HS-27A (cell line): Measurements from ENCODE around the gene FOXP1.

ENCODE experiments used
- DNase-seq: peaks from one replicate; pipeline ENCODE4 v3.0.0-alpha.2; 2012; ENCODE audit warnings: low read depth, missing footprints

FOXP1 gene

GRCh38 chr3:71428841-71429596 lies 154.5 kb downstream of the FOXP1 start:
- DNase-seq: no peak

GRCh38 chr3:71425491-71426071 lies 157.9 kb downstream of the FOXP1 start:
- no peak for DNase-seq

GRCh38 chr3:71423151-71423906 lies 160.2 kb downstream of the FOXP1 start:
- no peak for DNase-seq

- no peak for DNase-seq
Measured at GRCh38 chr3:71421820-71422566, 161.5 kb downstream of the FOXP1 start.

GRCh38 chr3:71421475-71421819 lies 162.1 kb downstream of the FOXP1 start:
- DNase-seq: no peak

- DNase-seq: no peak
Measured at GRCh38 chr3:71419369-71419768, 164.2 kb downstream of the FOXP1 start.

- no peak for DNase-seq
Measured at GRCh38 chr3:71417791-71418190, 165.7 kb downstream of the FOXP1 start.

- no peak for DNase-seq
Measured at GRCh38 chr3:71416876-71417275, 166.7 kb downstream of the FOXP1 start.

GRCh38 chr3:71415681-71416122 lies 167.8 kb downstream of the FOXP1 start:
- DNase-seq: no peak

- no peak for DNase-seq
Measured at GRCh38 chr3:71414189-71414927, 169.2 kb downstream of the FOXP1 start.

- DNase-seq: no peak
Measured at GRCh38 chr3:71413572-71413971, 170.0 kb downstream of the FOXP1 start.

- DNase-seq: no peak
Measured at GRCh38 chr3:71409352-71409751, 174.2 kb downstream of the FOXP1 start.

GRCh38 chr3:71408903-71409302 lies 174.6 kb downstream of the FOXP1 start:
- DNase-seq: no peak

- no peak for DNase-seq
Measured at GRCh38 chr3:71407823-71408222, 175.7 kb downstream of the FOXP1 start.

GRCh38 chr3:71406972-71407810 lies 176.3 kb downstream of the FOXP1 start:
- DNase-seq: no peak

GRCh38 chr3:71402911-71403310 lies 180.6 kb downstream of the FOXP1 start:
- no peak for DNase-seq

- DNase-seq: no peak
Measured at GRCh38 chr3:71402280-71402679, 181.2 kb downstream of the FOXP1 start.

- DNase-seq: no peak
Measured at GRCh38 chr3:71401695-71402231, 181.8 kb downstream of the FOXP1 start.

- no peak for DNase-seq
Measured at GRCh38 chr3:71400986-71401451, 182.5 kb downstream of the FOXP1 start.

- no peak for DNase-seq
Measured at GRCh38 chr3:71399478-71399877, 184.1 kb downstream of the FOXP1 start.
